Natural killer cell (primary cell): ENCODE results near the gene FOXN4. TPM values are rescaled to one million over a fixed set of nuclear protein-coding genes. Genes with fewer than 3 reads are reported as not detected.

Experiments
- ATAC-seq, 3 donors: fragments of 150-1000 bp in 2 of 3; fragments of 200-7000 bp in 1 of 3; cut with Tn5 transposase; 1 replicate in 1 of 3; 2 replicates in 2 of 3; pipeline ENCODE4 v1.10.0; 2021; ENCODE audit warnings: mild to moderate bottlenecking in 2 of 3, moderate library complexity in 2 of 3
- DNase-seq, 2 donors: peaks; one replicate each; pipeline versions ENCODE4 v3.0.0 to v3.0.0-alpha.2; 2013 to 2021; ENCODE audit warnings: mixed read lengths in 1 of 2
- H3K27ac ChIP-seq: one replicate; pipeline ENCODE4 v1.5.1; 2013; ENCODE audit warnings: mild to moderate bottlenecking, low read length
- H3K27me3 ChIP-seq: one replicate; pipeline ENCODE4 v1.6.1; 2013; ENCODE audit warnings: low read length; ENCODE audit not compliant: control insufficient read depth, insufficient read depth
- H3K36me3 ChIP-seq: one replicate; pipeline ENCODE4 v1.6.1; 2013; ENCODE audit warnings: low read length; ENCODE audit not compliant: control insufficient read depth, insufficient read depth
- H3K4me1 ChIP-seq: one replicate; pipeline ENCODE4 v1.6.1; 2013; ENCODE audit warnings: low read length; ENCODE audit not compliant: control insufficient read depth, insufficient read depth
- H3K4me3 ChIP-seq: one replicate; pipeline ENCODE4 v1.5.1; 2013; ENCODE audit warnings: low read length
- H3K9me3 ChIP-seq: one replicate; pipeline ENCODE4 v1.6.1; 2013; ENCODE audit warnings: low read length; ENCODE audit not compliant: control insufficient read depth, insufficient read depth
- H3K27ac Mint-ChIP-seq, 2 donors: one replicate each; pipeline ENCODE4 v1.8.0; 2022; ENCODE audit warnings: mild to moderate bottlenecking in 2 of 2, mixed read lengths in 2 of 2, moderate library complexity in 1 of 2
- H3K27me3 Mint-ChIP-seq, 2 donors: one replicate each; pipeline ENCODE4 v1.8.0; 2022; ENCODE audit warnings: low read depth in 2 of 2, mixed read lengths in 2 of 2
- H3K36me3 Mint-ChIP-seq: one replicate; pipeline ENCODE4 v1.8.0; 2022; ENCODE audit warnings: mixed read lengths
- H3K4me1 Mint-ChIP-seq, 2 donors: one replicate each; pipeline ENCODE4 v1.8.0; 2022; ENCODE audit warnings: mixed read lengths in 2 of 2
- H3K4me3 Mint-ChIP-seq: one replicate; pipeline ENCODE4 v1.8.0; 2022; ENCODE audit warnings: mild to moderate bottlenecking, moderate library complexity, mixed read lengths
- H3K9me3 Mint-ChIP-seq, 2 donors: one replicate each; pipeline ENCODE4 v1.8.0; 2022; ENCODE audit warnings: mixed read lengths in 2 of 2
- CTCF ChIP-seq: fragments of 200-600 bp; IDR thresholded peaks from one replicate; pipeline ENCODE4 v1.8.0; 2022; ENCODE audit warnings: antibody characterized with exemption
- WGBS: methylation state at CpG from one replicate; pipeline ENCODE4 v1.1.7; 2013; ENCODE audit warnings: missing lambda C conversion rate; ENCODE audit not compliant: insufficient coverage; 5-methylcytosine and 5-hydroxymethylcytosine counted together
- intact Hi-C: fragments of 100-400 bp; cut with micrococcal nuclease; formaldehyde crosslinking; loops from one replicate; pipeline ENCODE4 v1.14.2; 2022
- total RNA-seq, 4 donors: library from RNA; stranded (reverse); fragments of 120-200 nt in 1 of 4; gene quantifications; one replicate each; pipeline versions ENCODE4 v1.2.3 to v1.2.4, GENCODE V29; 2013 to 2022

FOXN4 gene
- total RNA-seq, 3 donors from 2014 or later (not counting 1 experiment from before 2014, with no cell fraction given): not detected

GRCh38 chr12:109279525-109279924, 29.6 kb downstream of the FOXN4 start:
- DNase-seq (no peak), ATAC-seq (no peak)
- Histone ChIP-seq H3K4me1 (peaks cover 3% of the 10 kb centered on the region), H3K9me3 (no peaks in the 10 kb centered on the region), H3K36me3 (no peaks in the 10 kb centered on the region), H3K27me3 (no peaks in the 10 kb centered on the region), H3K27ac (no peak overlapping the region), H3K4me3 (no peak overlapping the region)
- Mint-ChIP-seq H3K4me3 (no peak overlapping the region), H3K27me3 (no peaks in the 10 kb centered on the region), H3K27ac (no peak overlapping the region), H3K4me1 (no peaks in the 10 kb centered on the region), H3K9me3 (no peaks in the 10 kb centered on the region), H3K36me3 (no peaks in the 10 kb centered on the region)
- WGBS: 88% methylated on average over 13 of the region's 13 CpGs
- intact Hi-C loops: no loop called here
- TF ChIP-seq CTCF: no peak

GRCh38 chr12:109278912-109279311, 30.2 kb downstream of the FOXN4 start:
- ATAC-seq (no peak), DNase-seq (no peak)
- Mint-ChIP-seq H3K27ac (no peak overlapping the region), H3K4me3 (no peak overlapping the region), H3K4me1 (no peaks in the 10 kb centered on the region), H3K36me3 (no peaks in the 10 kb centered on the region), H3K9me3 (no peaks in the 10 kb centered on the region), H3K27me3 (no peaks in the 10 kb centered on the region)
- Histone ChIP-seq H3K27me3 (no peaks in the 10 kb centered on the region), H3K9me3 (no peaks in the 10 kb centered on the region), H3K4me1 (peaks cover 3% of the 10 kb centered on the region), H3K4me3 (no peak overlapping the region), H3K36me3 (no peaks in the 10 kb centered on the region), H3K27ac (no peak overlapping the region)
- no peak for TF ChIP-seq CTCF
- intact Hi-C loops: no loop called here
- WGBS: 96% methylated on average over 9 of the region's 10 CpGs

- H3K27me3 ChIP-seq: no peaks in the 10 kb centered on the region
- Mint-ChIP-seq H3K9me3 (no peaks in the 10 kb centered on the region), H3K27ac (no peak overlapping the region), H3K27me3 (peaks cover 6 to 7% of the 10 kb centered on the region in 2 donors), H3K4me3 (no peak overlapping the region), H3K36me3 (no peaks in the 10 kb centered on the region), H3K4me1 (no peaks in the 10 kb centered on the region)
- intact Hi-C loops: no loop called here
- H3K9me3 ChIP-seq: no peaks in the 10 kb centered on the region
- DNase-seq (no peak), ATAC-seq (no peak)
- H3K27ac ChIP-seq: no peak overlapping the region
- peaks cover 3% of the 10 kb centered on the region for H3K4me1 ChIP-seq
- no peak for TF ChIP-seq CTCF
- 85% methylated on average over 14 of the region's 15 CpGs for WGBS
- H3K4me3 ChIP-seq: no peak overlapping the region
- no peaks in the 10 kb centered on the region for H3K36me3 ChIP-seq
Observed at GRCh38 chr12:109277899-109278762, 31.0 kb downstream of the FOXN4 start.
